Left lung (tissue), 10 donors: ENCODE results near the gene RPUSD4. TPM values are rescaled to one million over a fixed set of nuclear protein-coding genes. Genes with fewer than 3 reads are reported as not detected.

Source experiments
- ATAC-seq: fragments of 200-7000 bp; cut with Tn5 transposase; one replicate; pipeline ENCODE4 v1.9.1; 2020; ENCODE audit warnings: moderate library complexity
- DNase-seq, 4 donors: peaks; one replicate each; pipeline ENCODE4 v3.0.0-alpha.2; 2013 to 2020
- H3K27ac ChIP-seq, 2 donors: fragments of 200-600 bp; sonication (generic) in 1 of 2; one replicate each; pipeline versions ENCODE4 v1.5.0 to v1.8.0; 2020 to 2021
- H3K27me3 ChIP-seq, 2 donors: fragments of 200-600 bp; sonication (generic) in 1 of 2; one replicate each; pipeline versions ENCODE4 v1.5.0 to v1.8.0; 2020 to 2021
- H3K36me3 ChIP-seq, 2 donors: fragments of 200-600 bp; sonication (generic) in 1 of 2; one replicate each; pipeline versions ENCODE4 v1.5.0 to v1.8.0; 2020 to 2021
- H3K4me1 ChIP-seq, 2 donors: fragments of 200-600 bp; one replicate each; pipeline ENCODE4 v1.8.0; 2021
- H3K4me3 ChIP-seq, 2 donors: fragments of 200-600 bp; sonication (generic) in 1 of 2; one replicate each; pipeline versions ENCODE4 v1.5.0 to v1.8.0; 2020 to 2021; ENCODE audit warnings: mild to moderate bottlenecking in 1 of 2
- H3K9me3 ChIP-seq, 2 donors: fragments of 200-600 bp; sonication (generic) in 1 of 2; one replicate each; pipeline versions ENCODE4 v1.5.0 to v1.8.0; 2020 to 2021
- CTCF ChIP-seq, 2 donors: fragments of 200-600 bp; sonication (generic) in 1 of 2; IDR thresholded peaks; one replicate each; pipeline versions ENCODE4 v1.5.0 to v1.8.0; 2021; ENCODE audit warnings: antibody characterized with exemption in 2 of 2
- intact Hi-C, 2 donors: fragments of 100-400 bp; cut with DNase I; formaldehyde crosslinking; loops; one replicate each; pipeline versions ENCODE4 v1.11.2 to v1.14.2; 2022
- polyA plus RNA-seq, 6 donors: library from polyadenylated mRNA; unstranded; fragments of 120-200 nt; gene quantifications; one replicate each; pipeline ENCODE4 v1.2.1, GENCODE V29; 2013; ENCODE audit not compliant: insufficient read length in 6 of 6
- total RNA-seq, 2 donors: library from RNA; stranded (reverse); fragmentation: NEBNext Ultra II Directional; extraction: Animal tissue kit (Norgen Biotek cat#: 25700); gene quantifications; one replicate each; pipeline ENCODE4 v1.2.1, GENCODE V29; 2021
- donor health status: DM: no; HTN: yes; CAD: no.
- donor health status: DM: no; HTN: no; CAD: no.

RPUSD4 gene
- total and polyA plus RNA-seq, 8 donors: 13.2 to 45.8 (median 41.8) TPM

- Histone ChIP-seq H3K27ac (no peak overlapping the region), H3K36me3 (peaks cover 0 to 84% of the 10 kb centered on the region in 2 donors), H3K4me1 (no peaks in the 10 kb centered on the region), H3K4me3 (no peak overlapping the region), H3K9me3 (peaks cover 0 to 10% of the 10 kb centered on the region in 2 donors), H3K27me3 (no peaks in the 10 kb centered on the region)
- TF ChIP-seq CTCF (IDR thresholded peaks at IDR 0.05): peak; percentile 40 to 56
- DNase-seq: peak in 2 of 4 donors; percentile 48 to 66
- peak; percentile 86 for ATAC-seq
- intact Hi-C loops: loop anchor here (5.0 to 10.0 kb wide), 2 partner anchors 259 to 267 kb away; no protein-coding TSS in a partner anchor
Measured at GRCh38 chr11:126194121-126194543, 17.3 kb downstream of the RPUSD4 start.

GRCh38 chr11:126193038-126193478, 18.4 kb downstream of the RPUSD4 start:
- Histone ChIP-seq H3K27me3 (no peaks in the 10 kb centered on the region), H3K36me3 (peaks cover 0 to 73% of the 10 kb centered on the region in 2 donors), H3K4me1 (no peaks in the 10 kb centered on the region), H3K9me3 (peaks cover 0 to 10% of the 10 kb centered on the region in 2 donors), H3K27ac (no peak overlapping the region), H3K4me3 (no peak overlapping the region)
- intact Hi-C loops: loop anchor here (5.0 to 10.0 kb wide), 2 partner anchors 258 to 266 kb away; no protein-coding TSS in a partner anchor
- no peak for ATAC-seq
- no peak for TF ChIP-seq CTCF (IDR thresholded peaks at IDR 0.05)
- DNase-seq: no peak

GRCh38 chr11:126192361-126192760, 19.1 kb downstream of the RPUSD4 start:
- no peak overlapping the region for H3K27ac ChIP-seq
- H3K4me3 ChIP-seq: no peak overlapping the region
- no peaks in the 10 kb centered on the region for H3K27me3 ChIP-seq
- intact Hi-C loops: loop anchor here (5.0 to 10.0 kb wide), 2 partner anchors 258 to 265 kb away; no protein-coding TSS in a partner anchor
- peaks cover 0 to 5% of the 10 kb centered on the region in 2 donors for H3K9me3 ChIP-seq
- ATAC-seq: no peak
- H3K36me3 ChIP-seq: peaks cover 0 to 66% of the 10 kb centered on the region in 2 donors
- DNase-seq: no peak
- TF ChIP-seq CTCF (IDR thresholded peaks at IDR 0.05): no peak
- H3K4me1 ChIP-seq: no peaks in the 10 kb centered on the region

- H3K27me3 ChIP-seq: no peaks in the 10 kb centered on the region
- TF ChIP-seq CTCF (IDR thresholded peaks at IDR 0.05): no peak
- H3K4me3 ChIP-seq: no peak overlapping the region
- intact Hi-C loops: loop anchor here (5.0 to 10.0 kb wide), 2 partner anchors 257 to 264 kb away; no protein-coding TSS in a partner anchor
- H3K9me3 ChIP-seq: no peaks in the 10 kb centered on the region
- peaks cover 0 to 58% of the 10 kb centered on the region in 2 donors for H3K36me3 ChIP-seq
- no peak for ATAC-seq
- no peak for DNase-seq
- no peak overlapping the region for H3K27ac ChIP-seq
- H3K4me1 ChIP-seq: no peaks in the 10 kb centered on the region
Measured at GRCh38 chr11:126191379-126192073, 19.9 kb downstream of the RPUSD4 start.

- Histone ChIP-seq H3K9me3 (no peaks in the 10 kb centered on the region), H3K27me3 (no peaks in the 10 kb centered on the region), H3K4me1 (no peaks in the 10 kb centered on the region), H3K4me3 (no peak overlapping the region), H3K27ac (no peak overlapping the region), H3K36me3 (peaks cover 0 to 52% of the 10 kb centered on the region in 2 donors)
- ATAC-seq (no peak), DNase-seq (no peak)
- intact Hi-C loops: loop anchor here (5.0 to 10.0 kb wide), 2 partner anchors 256 to 263 kb away; no protein-coding TSS in a partner anchor
- TF ChIP-seq CTCF (IDR thresholded peaks at IDR 0.05): no peak
Measured at GRCh38 chr11:126190792-126191191, 20.7 kb downstream of the RPUSD4 start.
